HG02885 (cell line): ENCODE data around the gene UBE2O.

Source experiments
- ATAC-seq: cut with Tn5 transposase; IDR thresholded peaks from one replicate; pipeline ENCODE4 v1.9.1; 2021; ENCODE audit warnings: mild to moderate bottlenecking; ENCODE audit not compliant: unreplicated experiment, poor library complexity

UBE2O gene

GRCh38 chr17:76452660-76453430 is at the start of gene UBE2O:
Gene UBE2O (minus strand): TSS chr17:76453152. CDS start chr17:76453141, 11 bp downstream.
- ATAC-seq = peak; percentile 95

GRCh38 chr17:76501827-76502307 is 48.9 kb upstream of the UBE2O start:
- ATAC-seq = no peak

- peak; percentile 85 for ATAC-seq
These were observed 48.3 kb upstream of the UBE2O start, which contains the start of gene RHBDF2 for GRCh38 chr17:76501018-76501826. Gene RHBDF2 (minus strand): TSS chr17:76501423. CDS start chr17:76481524, 19,899 bp downstream.

DNA sequence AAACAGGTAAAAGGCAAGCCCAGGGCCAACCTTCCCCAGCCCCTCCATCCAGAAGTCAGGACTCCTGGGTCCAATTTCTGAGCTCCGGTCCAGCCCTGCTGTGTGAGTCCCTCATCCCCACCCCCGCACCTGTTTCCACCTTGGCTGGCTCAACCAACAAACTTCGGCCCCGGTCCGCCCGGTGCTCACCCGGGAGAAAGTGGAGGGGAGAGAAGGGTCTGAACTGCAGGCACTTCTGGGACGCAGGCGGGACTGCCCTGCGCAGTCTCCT is 47.7 kb upstream of the UBE2O start:
- ATAC-seq = no peak

DNA sequence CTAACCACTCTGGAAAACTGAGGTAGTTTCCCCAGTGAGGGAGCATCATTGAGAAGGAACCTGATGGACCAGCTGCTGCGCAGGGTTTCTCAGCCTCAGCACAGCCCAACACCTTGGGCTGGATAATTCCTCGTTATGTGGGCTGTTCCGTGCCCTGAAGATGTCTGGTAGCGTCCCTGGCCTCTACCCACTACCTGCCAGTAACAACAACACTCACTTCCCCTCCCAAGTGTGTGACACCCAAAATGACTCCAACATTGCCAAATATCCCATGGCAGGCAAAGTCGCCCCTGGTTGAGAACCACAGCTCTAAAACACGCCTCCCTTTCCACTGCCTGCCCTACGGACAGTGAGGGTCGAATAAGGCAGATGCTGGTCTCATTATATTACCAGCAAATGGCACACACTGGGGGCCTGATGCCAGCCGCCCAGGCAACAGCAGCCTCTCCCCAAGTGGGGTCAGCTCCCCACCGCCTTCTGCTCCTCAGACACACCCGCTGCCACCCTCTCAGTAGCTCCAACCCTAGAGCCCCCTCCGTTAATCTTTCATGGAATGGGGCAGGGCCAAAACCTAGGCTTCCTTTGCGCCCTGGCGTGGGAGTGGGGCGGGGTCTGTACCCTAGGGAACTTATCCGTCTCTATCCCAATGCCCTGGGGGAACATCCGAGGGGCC is 47.3 kb upstream of the UBE2O start:
- no peak for ATAC-seq

- ATAC-seq = no peak
These were observed 46.3 kb upstream of the UBE2O start for GRCh38 chr17:76499267-76499667.

GRCh38 chr17:76498876-76499251 is 45.9 kb upstream of the UBE2O start:
- ATAC-seq = no peak

DNA sequence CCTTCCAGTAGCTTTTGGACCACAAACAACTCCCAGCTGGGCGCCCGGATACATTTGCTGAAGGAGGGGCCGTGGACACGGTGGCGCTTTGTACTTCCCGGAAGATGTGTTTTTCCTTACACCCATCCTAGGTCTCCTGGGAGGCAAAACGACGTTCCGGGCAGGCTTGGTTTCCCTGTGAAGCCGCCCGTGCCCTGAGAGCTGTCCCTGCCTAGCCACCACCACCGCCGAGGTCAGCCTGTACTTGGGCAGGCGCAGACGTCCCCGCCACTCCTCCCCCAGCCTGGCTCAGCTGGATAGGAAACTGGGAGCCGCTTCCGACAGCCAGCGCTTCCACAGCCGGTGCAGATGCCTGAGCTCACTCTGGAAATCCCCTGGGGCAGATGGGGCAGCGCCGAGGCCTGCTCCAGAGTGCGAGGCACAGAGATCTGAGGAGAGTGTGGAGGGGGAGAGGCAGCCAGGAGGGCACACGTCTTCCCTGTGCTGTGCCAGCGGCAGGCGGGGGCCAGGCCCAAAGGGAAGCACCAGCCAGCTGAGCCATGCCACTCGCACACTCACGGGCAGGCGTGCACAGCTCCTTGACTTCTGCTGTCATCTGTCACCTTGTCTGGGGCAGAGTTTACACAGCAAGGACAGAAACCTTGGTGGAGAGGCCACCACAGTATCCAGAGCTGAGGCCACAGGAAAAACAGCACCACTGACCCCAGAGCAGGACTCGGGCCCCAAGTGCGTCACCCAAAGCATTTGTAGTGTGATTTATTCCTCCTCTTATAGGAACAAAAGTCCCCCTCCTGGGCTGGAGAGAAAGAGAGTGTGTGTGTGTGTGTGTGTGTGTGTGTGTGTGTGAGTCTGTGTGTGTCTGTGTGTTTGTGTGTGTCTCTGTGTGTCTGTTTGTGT is 45.3 kb upstream of the UBE2O start:
- ATAC-seq = no peak

DNA sequence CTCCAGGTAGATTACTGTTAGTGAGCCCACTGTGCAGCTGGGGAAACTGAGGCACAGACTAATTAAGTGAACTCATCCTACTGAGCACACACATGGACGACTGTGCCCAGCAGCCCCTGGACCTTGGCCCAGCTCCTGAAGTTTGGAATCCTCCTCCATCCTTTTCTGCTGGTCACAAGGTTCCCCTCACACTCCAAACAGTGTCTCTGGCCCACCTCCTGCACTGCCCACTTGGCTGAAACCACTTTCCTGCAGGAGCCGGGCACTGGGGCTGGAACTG is 44.7 kb upstream of the UBE2O start:
- no peak for ATAC-seq

DNA sequence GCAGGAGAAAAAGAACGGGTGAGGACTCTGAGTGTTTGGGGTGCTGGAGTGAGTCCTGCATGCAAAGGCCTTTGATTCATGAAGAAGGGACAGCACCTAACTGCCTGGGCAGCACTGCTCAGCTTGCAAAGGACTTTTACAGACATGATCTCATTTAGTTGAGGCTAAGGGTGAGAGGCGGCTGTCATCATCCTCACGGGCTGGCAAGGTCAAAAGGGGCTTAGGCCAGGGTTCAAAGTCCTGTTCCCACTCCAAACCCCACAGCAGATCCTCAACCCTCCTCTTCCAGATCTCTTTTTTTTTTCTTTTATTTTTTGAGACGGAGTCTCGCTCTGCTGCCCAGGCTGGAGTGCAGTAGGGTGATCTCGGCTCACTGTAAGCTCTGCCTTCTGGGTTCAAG is 43.5 kb upstream of the UBE2O start:
- no peak for ATAC-seq

GRCh38 chr17:76495663-76496400 is 42.9 kb upstream of the UBE2O start:
- ATAC-seq = no peak

DNA sequence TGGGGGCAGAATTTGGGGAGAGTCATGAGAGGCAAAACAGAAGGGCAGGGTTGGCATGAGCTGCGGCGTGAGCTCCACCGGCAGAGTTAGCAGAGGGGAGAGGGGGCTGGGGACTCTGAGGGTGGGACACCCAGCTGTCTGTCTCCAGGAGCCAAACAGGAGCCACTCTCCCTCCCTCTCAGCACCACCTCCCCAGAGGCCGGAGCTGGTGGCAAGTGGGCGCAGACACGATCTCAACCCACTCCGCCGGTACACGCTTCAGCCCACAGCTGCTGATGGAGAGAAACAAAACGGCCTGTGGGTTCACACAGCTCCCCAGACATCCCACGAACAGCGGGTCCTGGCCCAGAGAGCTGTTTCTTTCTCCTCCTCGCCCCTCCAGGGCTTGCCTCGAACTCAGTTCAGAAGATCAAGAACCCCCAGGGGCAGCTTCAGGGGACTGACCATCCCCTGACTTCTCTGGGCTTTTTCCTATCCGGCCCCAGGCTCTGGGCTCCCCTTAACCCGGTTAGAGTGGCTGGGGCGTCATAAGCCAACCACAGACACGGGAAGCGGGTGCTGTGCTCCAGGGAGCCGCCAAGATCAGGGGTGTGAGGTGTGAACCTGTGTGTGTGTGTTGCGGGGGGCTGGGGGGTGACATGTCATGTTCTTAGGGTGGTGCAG is 40.7 kb upstream of the UBE2O start:
- peak; percentile 6 for ATAC-seq

DNA sequence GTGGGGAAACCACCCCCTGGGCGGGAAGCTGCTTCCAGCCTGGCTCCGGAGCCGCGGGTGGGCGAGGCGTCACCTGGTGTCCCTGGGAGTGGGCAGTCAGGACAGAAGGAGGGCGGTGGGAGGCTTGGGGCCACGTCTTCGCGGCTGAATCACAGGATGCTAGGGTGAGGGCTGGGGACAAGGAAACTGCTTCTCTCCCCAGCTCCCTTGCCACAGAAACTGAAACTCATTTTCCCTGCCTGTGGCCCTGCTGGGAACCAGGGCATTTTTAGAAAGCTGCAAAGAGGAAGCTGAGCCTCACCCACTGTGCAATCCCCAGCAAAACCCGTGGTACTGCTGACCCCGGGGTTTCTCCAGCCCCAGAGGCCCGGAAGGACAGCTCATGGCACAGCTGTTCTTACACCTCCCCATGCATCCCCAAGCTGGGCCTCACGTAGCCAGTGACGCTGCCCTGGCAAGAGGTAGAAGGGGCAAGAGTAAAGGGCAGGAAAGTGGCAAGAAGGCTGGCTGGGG is 40.1 kb upstream of the UBE2O start:
- ATAC-seq = peak; percentile 37

- ATAC-seq = peak; percentile 38
These were observed 39.4 kb upstream of the UBE2O start for GRCh38 chr17:76492123-76492988.

DNA sequence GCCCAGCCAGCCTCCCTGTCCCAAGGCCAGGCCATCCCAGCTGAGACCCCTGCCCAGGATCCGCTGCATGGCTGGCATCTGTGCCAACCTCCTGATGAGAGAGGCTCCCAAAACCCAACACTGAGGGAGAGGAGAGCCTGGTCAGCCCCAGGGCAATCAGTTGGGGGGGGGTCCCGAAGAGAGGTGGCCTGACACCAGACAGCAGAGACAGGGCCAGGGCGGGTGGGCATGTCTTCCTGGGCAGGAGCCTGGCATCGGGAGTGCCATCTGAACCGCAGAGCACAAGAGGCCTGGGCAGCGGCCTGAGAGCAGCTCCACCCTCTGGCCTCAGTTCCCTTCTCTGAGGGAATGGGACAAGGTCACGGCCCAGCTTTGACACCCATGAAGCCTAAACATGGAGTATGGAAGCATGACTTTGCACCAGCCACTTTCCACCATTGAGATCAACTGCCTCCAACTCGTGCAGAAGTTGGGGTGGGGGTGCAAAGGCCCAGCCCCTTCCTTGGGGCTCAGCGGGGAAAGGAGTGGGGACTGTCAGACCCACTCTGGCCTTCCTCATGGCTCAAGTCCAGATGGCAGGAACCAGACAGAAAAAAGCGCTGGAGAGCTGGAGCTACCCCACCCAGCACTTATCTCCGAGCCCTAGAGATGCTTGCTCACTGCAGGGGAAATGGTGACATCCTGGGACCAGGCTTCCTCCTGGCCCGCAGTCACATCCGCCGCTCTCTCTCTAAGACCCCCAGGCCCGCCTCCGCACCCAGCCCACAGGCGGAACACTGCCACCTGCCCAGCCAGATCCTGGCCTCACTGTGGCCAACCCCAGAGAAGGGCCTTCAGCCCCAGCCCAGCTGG is 38.5 kb upstream of the UBE2O start:
- no peak for ATAC-seq

GRCh38 chr17:76490112-76490710 is 37.3 kb upstream of the UBE2O start:
- ATAC-seq = no peak
